GM12873 (cell line): ENCODE results near the gene ZNF808.
A peak's percentile ranks its signal among the peaks of the same experiment; 100 is the strongest.

ENCODE experiments used
- TF ChIP-seq, protein P1 (sequence below): IDR thresholded peaks from 2 replicates; pipeline ENCODE4 v1.5.1; 2012; ENCODE audit warnings: low read depth, mild to moderate bottlenecking, moderate library complexity, low read length, control low read depth; ENCODE audit not compliant: insufficient read depth; ENCODE audit errors: missing control alignments

Gene ZNF808

DNA sequence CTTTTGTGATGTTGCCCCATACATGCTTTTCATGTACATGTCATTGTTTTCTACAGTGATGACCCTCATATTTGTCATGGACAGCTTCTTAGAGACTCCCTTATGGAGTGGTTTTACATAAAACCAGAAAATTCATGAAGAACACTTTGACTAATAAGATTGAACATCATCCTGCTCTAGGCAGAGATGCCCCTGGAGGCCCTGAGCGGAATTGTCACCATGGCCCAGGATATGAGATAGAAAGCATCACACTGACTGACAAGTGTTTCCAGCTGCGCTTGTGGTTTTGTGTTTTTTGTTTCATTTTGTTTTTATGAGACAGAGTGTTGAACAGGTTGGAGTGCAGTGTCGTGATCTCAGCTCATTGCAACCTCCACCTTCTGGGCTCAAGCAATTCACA, 64.8 kb downstream of the ZNF808 start:
- TF ChIP-seq, protein P1, sequence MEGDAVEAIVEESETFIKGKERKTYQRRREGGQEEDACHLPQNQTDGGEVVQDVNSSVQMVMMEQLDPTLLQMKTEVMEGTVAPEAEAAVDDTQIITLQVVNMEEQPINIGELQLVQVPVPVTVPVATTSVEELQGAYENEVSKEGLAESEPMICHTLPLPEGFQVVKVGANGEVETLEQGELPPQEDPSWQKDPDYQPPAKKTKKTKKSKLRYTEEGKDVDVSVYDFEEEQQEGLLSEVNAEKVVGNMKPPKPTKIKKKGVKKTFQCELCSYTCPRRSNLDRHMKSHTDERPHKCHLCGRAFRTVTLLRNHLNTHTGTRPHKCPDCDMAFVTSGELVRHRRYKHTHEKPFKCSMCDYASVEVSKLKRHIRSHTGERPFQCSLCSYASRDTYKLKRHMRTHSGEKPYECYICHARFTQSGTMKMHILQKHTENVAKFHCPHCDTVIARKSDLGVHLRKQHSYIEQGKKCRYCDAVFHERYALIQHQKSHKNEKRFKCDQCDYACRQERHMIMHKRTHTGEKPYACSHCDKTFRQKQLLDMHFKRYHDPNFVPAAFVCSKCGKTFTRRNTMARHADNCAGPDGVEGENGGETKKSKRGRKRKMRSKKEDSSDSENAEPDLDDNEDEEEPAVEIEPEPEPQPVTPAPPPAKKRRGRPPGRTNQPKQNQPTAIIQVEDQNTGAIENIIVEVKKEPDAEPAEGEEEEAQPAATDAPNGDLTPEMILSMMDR = peak; percentile 29

DNA sequence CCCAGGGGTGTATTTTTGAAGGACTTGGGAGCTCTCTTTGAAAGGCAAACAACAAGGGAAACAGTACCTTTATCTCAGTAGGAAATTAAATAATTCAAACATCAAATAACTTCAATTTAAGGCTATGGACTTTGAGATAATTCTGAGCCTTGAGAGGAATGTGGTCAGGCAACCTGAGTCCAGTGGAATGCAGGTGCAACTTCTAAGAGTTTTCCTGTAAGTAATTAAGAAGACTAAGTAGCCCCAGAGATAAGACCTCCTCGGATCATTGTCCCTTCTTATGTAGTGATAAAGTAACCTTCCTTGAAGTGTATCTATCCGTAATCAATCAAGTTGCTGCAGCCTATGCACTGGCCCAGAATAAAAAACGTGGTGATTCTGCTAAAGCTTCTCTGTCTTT, 71.8 kb downstream of the ZNF808 start:
- TF ChIP-seq, protein P1 = no peak

DNA sequence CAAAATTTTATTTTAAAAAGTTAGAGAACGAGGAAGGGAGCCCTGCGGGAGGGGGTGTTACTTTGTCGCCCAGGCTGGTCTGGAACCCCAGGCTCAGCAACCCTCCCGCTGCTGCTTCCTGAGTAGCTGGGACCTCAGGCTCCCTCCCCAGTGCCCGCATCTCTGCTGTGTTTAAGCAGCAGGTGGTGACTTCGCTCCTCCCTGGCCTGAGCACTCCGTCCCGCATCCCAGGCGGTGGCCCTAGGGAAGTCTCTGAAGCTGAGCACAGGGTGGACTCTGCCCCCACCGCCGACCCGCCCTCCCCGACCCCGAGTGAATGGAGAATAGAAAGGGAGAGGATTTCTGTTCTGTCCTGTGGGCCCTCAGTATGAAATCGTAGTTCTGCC, 73.2 kb downstream of the ZNF808 start:
- TF ChIP-seq, protein P1 = no peak

DNA sequence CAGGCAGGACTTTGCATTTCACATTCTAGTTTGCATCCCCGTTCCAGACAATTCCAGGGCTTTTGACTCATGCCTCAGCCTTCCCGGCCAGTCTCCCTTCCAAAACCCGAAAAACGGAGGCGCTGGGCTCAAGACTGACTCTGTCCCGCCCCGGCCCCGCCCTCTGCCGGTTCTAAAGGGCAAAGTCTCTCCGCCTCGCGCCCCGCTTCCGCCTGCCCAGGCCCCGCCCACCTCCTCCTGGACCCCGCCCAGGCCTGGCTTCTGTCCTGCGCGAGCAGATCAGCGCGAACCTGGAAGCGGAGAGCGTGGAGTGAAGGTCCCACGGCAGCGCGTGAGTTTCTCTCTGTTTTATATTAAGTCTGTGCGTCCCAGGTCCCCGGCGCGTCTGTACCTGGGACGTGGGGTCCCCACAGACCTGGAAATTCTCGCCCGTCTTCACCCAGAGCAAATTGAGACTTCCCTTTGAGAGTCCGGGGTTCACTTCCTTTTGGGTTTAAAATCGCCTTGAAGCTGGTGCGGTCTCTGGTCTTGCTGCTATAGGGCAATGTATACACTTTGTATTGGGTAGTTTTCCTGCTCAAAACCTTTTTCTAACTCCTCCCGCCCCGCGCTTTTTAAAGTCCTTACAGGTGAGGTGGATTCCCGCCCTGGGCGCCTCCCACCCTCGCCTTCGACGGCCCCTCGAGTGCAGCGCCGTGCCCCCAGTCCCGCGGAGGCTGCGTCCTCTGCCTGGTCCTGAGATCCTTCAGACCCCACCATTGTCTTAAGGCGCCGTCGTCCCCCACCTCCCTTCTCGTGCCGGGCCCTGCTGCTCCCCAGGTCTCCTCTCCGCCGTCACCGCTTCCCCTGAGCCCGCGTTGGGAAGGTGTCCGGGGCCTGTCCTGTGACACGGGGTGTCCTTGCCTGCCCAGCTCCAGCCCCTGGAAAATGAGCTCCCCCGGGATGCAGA, 73.8 kb downstream of the ZNF808 start:
- TF ChIP-seq, protein P1 = peak; percentile 16

DNA sequence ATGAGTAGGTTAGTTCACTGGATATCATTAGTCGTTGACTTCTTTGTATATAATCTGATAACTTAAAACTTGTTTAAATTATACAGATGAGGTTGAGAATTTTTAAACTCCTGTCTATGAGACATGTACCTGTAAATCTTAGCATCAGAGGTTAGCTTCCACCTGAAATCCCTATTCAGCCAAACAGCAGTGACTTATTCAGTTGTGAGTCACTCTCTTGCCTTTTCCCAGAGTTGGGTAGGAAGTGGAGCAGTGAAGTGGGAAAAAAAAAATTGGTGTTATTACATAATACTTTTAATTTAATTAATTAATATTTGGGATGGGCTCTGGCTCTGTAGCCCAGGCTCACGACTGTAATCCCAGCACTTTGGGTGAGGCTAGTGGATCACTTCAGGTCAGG, 75.5 kb downstream of the ZNF808 start:
- TF ChIP-seq, protein P1 = no peak

DNA sequence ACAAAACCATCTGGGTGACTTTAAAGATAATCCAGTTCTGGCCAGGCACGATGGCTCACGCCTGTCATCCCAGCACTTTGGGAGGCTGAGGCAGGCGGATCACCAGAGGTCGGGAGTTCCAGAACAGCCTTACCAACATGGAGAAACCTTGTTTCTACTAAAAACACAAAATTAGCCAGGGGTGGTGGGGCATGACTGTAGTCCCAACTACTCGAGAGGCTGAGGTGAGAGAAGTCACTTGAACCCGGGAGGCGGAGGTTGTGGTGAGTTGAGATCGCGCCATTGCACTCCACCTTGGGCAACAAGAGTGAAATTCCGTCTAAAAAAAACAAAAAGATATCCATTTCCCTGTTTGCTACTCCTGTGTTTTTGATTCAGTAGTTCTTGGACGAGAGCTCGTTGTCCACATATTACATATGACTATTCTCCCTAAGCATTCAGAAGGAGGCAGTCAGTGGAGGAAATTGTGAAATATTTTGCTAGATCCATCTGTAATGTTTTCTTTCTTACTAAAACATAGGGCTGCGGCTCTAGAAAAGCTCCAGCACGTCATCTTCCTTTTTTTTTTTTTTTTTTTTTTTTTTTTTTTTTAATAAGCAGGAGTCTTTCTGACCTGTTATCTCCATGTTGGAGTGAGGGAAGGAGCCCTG, 76.2 kb downstream of the ZNF808 start:
- TF ChIP-seq, protein P1 = no peak
